HCT116 (cell line): ENCODE data around the gene ATN1.

Source experiments
- CTCF ChIP-seq, 3 experiments: fragments of 200-600 bp in 1 of 3; sonication (generic) in 1 of 3; IDR thresholded peaks in 2 of 3; conservative IDR thresholded peaks in 1 of 3; 2 replicates each; pipeline ENCODE4 v1.5.1; 2012 to 2017; ENCODE audit warnings: low read depth in 2 of 3, low read length in 2 of 3, antibody characterized with exemption in 1 of 3, borderline replicate concordance in 1 of 3, control low read depth in 1 of 3, mild to moderate bottlenecking in 1 of 3, mixed read lengths in 1 of 3, mixed run types in 1 of 3, moderate library complexity in 1 of 3; ENCODE audit not compliant: insufficient read depth in 1 of 3
- EZH2 ChIP-seq: fragments of 200-600 bp; sonication (generic); IDR thresholded peaks from 2 replicates; pipeline ENCODE4 v1.6.1; 2017; ENCODE audit warnings: antibody characterized with exemption, mixed run types
- JUND ChIP-seq: IDR thresholded peaks from 2 replicates; pipeline ENCODE4 v1.6.1; 2012
- POLR2A ChIP-seq: IDR thresholded peaks from 2 replicates; pipeline ENCODE4 v1.7.0; 2011; ENCODE audit warnings: borderline replicate concordance; ENCODE audit not compliant: insufficient read depth, insufficient read length; ENCODE audit errors: extremely low read depth
- POLR2AphosphoS5 ChIP-seq: IDR thresholded peaks from 2 replicates; pipeline ENCODE4 v1.6.1; 2011; ENCODE audit warnings: mild to moderate bottlenecking, low read depth, low read length, moderate library complexity
- SIN3A ChIP-seq: IDR thresholded peaks from 2 replicates; pipeline ENCODE4 v1.6.1; 2012; ENCODE audit warnings: low read depth
- YY1 ChIP-seq: IDR thresholded peaks from 2 replicates; pipeline ENCODE4 v1.6.1; 2011; ENCODE audit warnings: low read length, low read depth, moderate library complexity, mild to moderate bottlenecking; ENCODE audit not compliant: insufficient replicate concordance; ENCODE audit errors: extremely low read depth
- TF ChIP-seq, protein P1 (sequence below): IDR thresholded peaks from 2 replicates; pipeline ENCODE4 v1.6.1; 2012

DNA sequence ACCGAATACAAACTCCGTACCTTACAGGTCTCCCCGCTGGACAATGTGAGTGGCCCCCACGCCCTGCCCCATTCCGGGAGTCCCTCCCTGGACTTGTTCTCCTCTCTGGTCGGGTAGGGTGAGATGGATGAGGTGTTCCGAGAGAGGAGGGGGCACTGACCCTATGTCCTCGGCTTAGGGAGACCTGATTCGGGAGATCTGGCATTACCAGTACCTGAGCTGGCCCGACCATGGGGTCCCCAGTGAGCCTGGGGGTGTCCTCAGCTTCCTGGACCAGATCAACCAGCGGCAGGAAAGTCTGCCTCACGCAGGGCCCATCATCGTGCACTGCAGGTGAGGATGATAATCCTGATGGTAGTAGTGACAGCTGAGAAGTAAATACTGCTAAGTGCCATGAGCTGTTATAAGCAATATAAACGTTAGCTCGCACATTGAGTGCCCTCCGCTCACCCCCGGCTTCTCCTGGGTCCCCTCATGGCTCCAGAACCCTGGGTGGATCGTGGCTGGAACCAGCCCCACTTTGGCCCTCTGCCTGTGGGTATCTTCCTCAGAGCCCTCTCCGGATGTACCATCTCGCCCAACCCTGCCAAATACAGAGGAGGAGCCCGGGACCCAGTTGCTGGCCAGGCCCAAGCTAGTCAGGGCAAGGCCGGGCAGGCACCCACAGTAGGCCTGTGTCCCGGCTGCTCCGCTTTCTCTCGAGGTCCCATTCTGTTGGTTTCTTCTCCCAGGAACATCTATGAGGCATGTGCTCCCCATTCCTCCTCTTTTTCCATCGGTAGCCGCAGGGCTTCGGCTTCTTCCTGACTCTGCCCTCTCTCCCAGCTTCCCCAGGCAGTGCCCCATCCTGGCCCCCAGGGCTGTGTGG is 30.2 kb downstream of the ATN1 start:
- TF ChIP-seq JUND: no peak
- no peak for TF ChIP-seq CTCF (IDR thresholded peaks at IDR 0.05 in 2 of 3, conservative IDR thresholded peaks at IDR 0.05 in 1 of 3; ENCODE audit: borderline replicate concordance in 1 of 3, insufficient read depth in 1 of 3, low read depth in 2 of 3, low read length in 2 of 3)
- no peak for TF ChIP-seq SIN3A
- no peak for TF ChIP-seq EZH2
- no peak for TF ChIP-seq YY1
- TF ChIP-seq, protein P1, sequence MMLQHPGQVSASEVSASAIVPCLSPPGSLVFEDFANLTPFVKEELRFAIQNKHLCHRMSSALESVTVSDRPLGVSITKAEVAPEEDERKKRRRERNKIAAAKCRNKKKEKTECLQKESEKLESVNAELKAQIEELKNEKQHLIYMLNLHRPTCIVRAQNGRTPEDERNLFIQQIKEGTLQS: no peak
- TF ChIP-seq POLR2AphosphoS5: no peak
- TF ChIP-seq POLR2A: no peak
